ENCODE measurements around the gene HEATR5B.

The HEATR5B gene

DNA sequence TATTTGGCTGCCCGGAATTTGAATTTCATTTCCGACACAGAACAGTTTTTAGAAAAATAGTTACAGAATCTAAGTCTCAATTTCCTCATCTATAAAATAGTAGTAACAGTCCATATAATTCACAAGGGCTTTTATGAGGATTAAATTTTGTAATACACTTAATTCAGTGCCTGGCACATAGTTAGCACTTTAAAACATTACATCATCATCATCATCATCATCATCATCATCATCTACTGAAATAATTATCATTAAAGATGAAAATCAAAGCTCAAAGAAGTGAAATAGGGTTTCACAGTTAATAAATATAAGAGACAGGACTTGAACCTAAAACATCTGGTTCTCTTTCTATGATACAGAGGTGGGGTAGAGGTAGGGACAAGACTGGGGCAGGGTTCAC, 13.2 kb downstream of the HEATR5B start:
- Histone ChIP-seq H3K4me3 (ENCODE audit: severe bottlenecking) (no peak overlapping the region), H3K27me3 (ENCODE audit: insufficient read depth, poor library complexity, severe bottlenecking) (no peaks in the 10 kb centered on the region), H3K4me1 (ENCODE audit: insufficient read depth, poor library complexity, severe bottlenecking) (no peaks in the 10 kb centered on the region), H3K36me3 (ENCODE audit: low read depth) (peaks cover 82% of the 10 kb centered on the region), H3K27ac (ENCODE audit: poor library complexity, severe bottlenecking) (no peak overlapping the region), H3K9me3 (ENCODE audit: severe bottlenecking) (no peaks in the 10 kb centered on the region)
- TF ChIP-seq, protein P1, sequence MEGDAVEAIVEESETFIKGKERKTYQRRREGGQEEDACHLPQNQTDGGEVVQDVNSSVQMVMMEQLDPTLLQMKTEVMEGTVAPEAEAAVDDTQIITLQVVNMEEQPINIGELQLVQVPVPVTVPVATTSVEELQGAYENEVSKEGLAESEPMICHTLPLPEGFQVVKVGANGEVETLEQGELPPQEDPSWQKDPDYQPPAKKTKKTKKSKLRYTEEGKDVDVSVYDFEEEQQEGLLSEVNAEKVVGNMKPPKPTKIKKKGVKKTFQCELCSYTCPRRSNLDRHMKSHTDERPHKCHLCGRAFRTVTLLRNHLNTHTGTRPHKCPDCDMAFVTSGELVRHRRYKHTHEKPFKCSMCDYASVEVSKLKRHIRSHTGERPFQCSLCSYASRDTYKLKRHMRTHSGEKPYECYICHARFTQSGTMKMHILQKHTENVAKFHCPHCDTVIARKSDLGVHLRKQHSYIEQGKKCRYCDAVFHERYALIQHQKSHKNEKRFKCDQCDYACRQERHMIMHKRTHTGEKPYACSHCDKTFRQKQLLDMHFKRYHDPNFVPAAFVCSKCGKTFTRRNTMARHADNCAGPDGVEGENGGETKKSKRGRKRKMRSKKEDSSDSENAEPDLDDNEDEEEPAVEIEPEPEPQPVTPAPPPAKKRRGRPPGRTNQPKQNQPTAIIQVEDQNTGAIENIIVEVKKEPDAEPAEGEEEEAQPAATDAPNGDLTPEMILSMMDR (IDR thresholded peaks at IDR 0.05; ENCODE audit: poor library complexity, severe bottlenecking), result no peak
- ATAC-seq (ENCODE audit: low read depth) (no peak), DNase-seq (ENCODE audit: low spot score) (no peak)

- DNase-seq (ENCODE audit: low spot score) (no peak), ATAC-seq (ENCODE audit: low read depth) (no peak)
- peaks cover 82% of the 10 kb centered on the region for H3K36me3 ChIP-seq (ENCODE audit: low read depth)
- no peak overlapping the region for H3K27ac ChIP-seq (ENCODE audit: poor library complexity, severe bottlenecking)
- H3K4me1 ChIP-seq (ENCODE audit: insufficient read depth, poor library complexity, severe bottlenecking), result no peaks in the 10 kb centered on the region
- H3K9me3 ChIP-seq (ENCODE audit: severe bottlenecking), result no peaks in the 10 kb centered on the region
- TF ChIP-seq, protein P1 (IDR thresholded peaks at IDR 0.05; ENCODE audit: poor library complexity, severe bottlenecking), result no peak
- no peaks in the 10 kb centered on the region for H3K27me3 ChIP-seq (ENCODE audit: insufficient read depth, poor library complexity, severe bottlenecking)
- H3K4me3 ChIP-seq (ENCODE audit: severe bottlenecking), result no peak overlapping the region
Observed at GRCh38 chr2:37068686-37069085, 15.5 kb downstream of the HEATR5B start.

GRCh38 chr2:37061776-37062175, 22.4 kb downstream of the HEATR5B start:
- H3K9me3 ChIP-seq (ENCODE audit: severe bottlenecking), result no peaks in the 10 kb centered on the region
- no peak overlapping the region for H3K27ac ChIP-seq (ENCODE audit: poor library complexity, severe bottlenecking)
- TF ChIP-seq, protein P1 (IDR thresholded peaks at IDR 0.05; ENCODE audit: poor library complexity, severe bottlenecking), result no peak
- no peak overlapping the region for H3K4me3 ChIP-seq (ENCODE audit: severe bottlenecking)
- H3K36me3 ChIP-seq (ENCODE audit: low read depth), result peaks cover 84% of the 10 kb centered on the region
- no peaks in the 10 kb centered on the region for H3K27me3 ChIP-seq (ENCODE audit: insufficient read depth, poor library complexity, severe bottlenecking)
- no peak for ATAC-seq (ENCODE audit: low read depth)
- DNase-seq (ENCODE audit: low spot score), result no peak
- H3K4me1 ChIP-seq (ENCODE audit: insufficient read depth, poor library complexity, severe bottlenecking), result no peaks in the 10 kb centered on the region

DNA sequence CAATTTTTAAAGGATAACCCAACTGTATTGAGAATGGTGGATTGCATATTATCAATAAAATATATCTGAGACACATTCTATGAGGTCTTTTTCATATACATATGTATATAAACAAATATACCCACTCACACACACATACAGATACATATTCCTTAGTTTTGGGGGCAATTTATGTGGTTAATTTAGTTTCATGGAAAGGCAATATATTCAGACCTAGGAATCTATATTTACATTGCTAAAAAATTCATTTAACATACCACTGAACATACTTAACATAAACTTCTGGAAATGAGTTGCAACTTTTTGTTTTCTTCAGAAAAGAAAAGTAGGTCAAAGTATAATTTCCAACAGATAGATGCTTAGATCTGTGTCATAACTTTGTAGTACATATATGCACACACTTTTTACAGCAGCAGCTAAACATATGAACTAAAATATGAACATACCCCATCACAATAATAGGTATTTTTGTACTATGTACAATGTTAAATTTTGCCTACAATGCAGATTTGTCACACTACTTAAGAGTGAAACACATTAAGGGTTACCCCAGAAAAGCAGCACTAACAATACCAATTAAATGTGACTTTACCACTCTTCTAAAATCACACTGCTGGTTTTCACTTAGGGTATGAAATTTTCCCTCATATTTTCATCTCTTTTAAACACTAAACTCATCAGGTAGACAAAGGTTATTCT, 23.0 kb downstream of the HEATR5B start:
- H3K27me3 ChIP-seq (ENCODE audit: insufficient read depth, poor library complexity, severe bottlenecking), result no peaks in the 10 kb centered on the region
- no peak for DNase-seq (ENCODE audit: low spot score)
- no peak for ATAC-seq (ENCODE audit: low read depth)
- peaks cover 82% of the 10 kb centered on the region for H3K36me3 ChIP-seq (ENCODE audit: low read depth)
- H3K9me3 ChIP-seq (ENCODE audit: severe bottlenecking), result no peaks in the 10 kb centered on the region
- TF ChIP-seq, protein P1 (IDR thresholded peaks at IDR 0.05; ENCODE audit: poor library complexity, severe bottlenecking), result no peak
- H3K27ac ChIP-seq (ENCODE audit: poor library complexity, severe bottlenecking), result no peak overlapping the region
- H3K4me1 ChIP-seq (ENCODE audit: insufficient read depth, poor library complexity, severe bottlenecking), result no peaks in the 10 kb centered on the region
- no peak overlapping the region for H3K4me3 ChIP-seq (ENCODE audit: severe bottlenecking)

- peaks cover 82% of the 10 kb centered on the region for H3K36me3 ChIP-seq (ENCODE audit: low read depth)
Observed at GRCh38 chr2:37060446-37060845, 23.7 kb downstream of the HEATR5B start.

More at GRCh38 chr2:37060446-37060845, 23.7 kb downstream of the HEATR5B start:
- no peak overlapping the region for H3K27ac ChIP-seq (ENCODE audit: poor library complexity, severe bottlenecking)
- ATAC-seq (ENCODE audit: low read depth) (no peak), DNase-seq (ENCODE audit: low spot score) (no peak)
- no peaks in the 10 kb centered on the region for H3K27me3 ChIP-seq (ENCODE audit: insufficient read depth, poor library complexity, severe bottlenecking)
- H3K4me1 ChIP-seq (ENCODE audit: insufficient read depth, poor library complexity, severe bottlenecking), result no peaks in the 10 kb centered on the region
- TF ChIP-seq, protein P1 (IDR thresholded peaks at IDR 0.05; ENCODE audit: poor library complexity, severe bottlenecking), result no peak
- no peak overlapping the region for H3K4me3 ChIP-seq (ENCODE audit: severe bottlenecking)
- no peaks in the 10 kb centered on the region for H3K9me3 ChIP-seq (ENCODE audit: severe bottlenecking)

All from RWPE2 (cell line).